ENCODE results near the gene HS6ST1. TPM values are rescaled to one million over a fixed set of nuclear protein-coding genes. Genes with fewer than 3 reads are reported as not detected.

HS6ST1 gene
- total and polyA plus RNA-seq, 2 donors (not counting 1 experiment from before 2014, with no cell fraction given), result 7.8 to 22.7 TPM

- no peak overlapping the region for H3K9ac ChIP-seq (ENCODE audit: low read length)
- no peak overlapping the region for H2AFZ ChIP-seq (ENCODE audit: insufficient read depth, low read depth, low read length, poor library complexity, severe bottlenecking)
- POLR2A ChIA-PET, result no interaction called here
- ATAC-seq (ENCODE audit: low read depth) (no peak), DNase-seq (peak; percentile 2)
- Mint-ChIP-seq H3K27me3 (no peaks in the 10 kb centered on the region), H3K4me3 (no peak overlapping the region), H3K9me3 (ENCODE audit: insufficient read depth) (no peaks in the 10 kb centered on the region), H3K4me1 (no peaks in the 10 kb centered on the region), H3K27ac (no peak overlapping the region)
- no peak overlapping the region for H3K4me3 ChIP-seq (ENCODE audit: control extremely low read depth in 1 of 5, extremely low read depth in 1 of 5, insufficient read depth in 1 of 5, low read depth in 2 of 5, low read length in 4 of 5)
- CTCF ChIA-PET, result no interaction called here
- H3K4me1 ChIP-seq (ENCODE audit: control insufficient read depth in 2 of 2, insufficient read depth in 2 of 2, low read length in 2 of 2), result no peaks in the 10 kb centered on the region
- no peaks in the 10 kb centered on the region for H3K79me2 ChIP-seq (ENCODE audit: control insufficient read depth, insufficient read depth, low read length)
- no peaks in the 10 kb centered on the region for H4K20me1 ChIP-seq (ENCODE audit: control insufficient read depth, insufficient read depth, low read length, poor library complexity, severe bottlenecking)
- WGBS (ENCODE audit: insufficient coverage), result 89% methylated on average over 18 of the region's 20 CpGs
- no peak overlapping the region for H3K4me2 ChIP-seq (replicated peaks; ENCODE audit: low read depth, low read length, poor library complexity, severe bottlenecking)
- H3K36me3 ChIP-seq (replicated peaks in 1 of 2; ENCODE audit: control extremely low read depth in 1 of 2, control insufficient read depth in 1 of 2, extremely low read depth in 1 of 2, insufficient read depth in 2 of 2, low read length in 1 of 2), result no peaks in the 10 kb centered on the region
- TF ChIP-seq CTCF (IDR thresholded peaks at IDR 0.05) (no peak), EZH2 (IDR thresholded peaks at IDR 0.05; ENCODE audit: borderline replicate concordance, insufficient read depth, low read depth, low read length, poor library complexity, severe bottlenecking) (no peak)
- peaks cover 0 to 9% (median 0%) of the 10 kb centered on the region in 3 donors for H3K9me3 ChIP-seq (ENCODE audit: control extremely low read depth in 1 of 3, control insufficient read depth in 2 of 3, insufficient read depth in 1 of 3, low read length in 2 of 3)
- H3K27me3 ChIP-seq (replicated peaks in 1 of 4; ENCODE audit: control extremely low read depth in 1 of 4, control insufficient read depth in 3 of 4, insufficient read depth in 4 of 4, low read length in 3 of 4), result peaks cover 0 to 2% (median 0%) of the 10 kb centered on the region in 4 experiments
- intact Hi-C loops (cut with micrococcal nuclease), result no loop called here
- H3K27ac ChIP-seq (ENCODE audit: low read length in 2 of 2), result no peak overlapping the region
These were observed 56.1 kb downstream of the HS6ST1 start for GRCh38 chr2:128262315-128263253.

Measured in B cell (primary cell).